DMS53 treated with DMSO at 0.1 percent for 48 hours (cell line): ENCODE measurements around the gene ERC2.
A peak's percentile ranks its signal among the peaks of the same experiment; 100 is the strongest.
"Not testable (repeated sequence)": the region's sequence is repeated elsewhere in the genome, so short reads cannot be mapped to it uniquely, and the experiment has no call there.

Experiments used
- DNase-seq: peaks from one replicate; lab custom pipeline; 2025; ENCODE audit not compliant: unreplicated experiment; lab: John Stamatoyannopoulos, UW

ERC2 gene

DNA sequence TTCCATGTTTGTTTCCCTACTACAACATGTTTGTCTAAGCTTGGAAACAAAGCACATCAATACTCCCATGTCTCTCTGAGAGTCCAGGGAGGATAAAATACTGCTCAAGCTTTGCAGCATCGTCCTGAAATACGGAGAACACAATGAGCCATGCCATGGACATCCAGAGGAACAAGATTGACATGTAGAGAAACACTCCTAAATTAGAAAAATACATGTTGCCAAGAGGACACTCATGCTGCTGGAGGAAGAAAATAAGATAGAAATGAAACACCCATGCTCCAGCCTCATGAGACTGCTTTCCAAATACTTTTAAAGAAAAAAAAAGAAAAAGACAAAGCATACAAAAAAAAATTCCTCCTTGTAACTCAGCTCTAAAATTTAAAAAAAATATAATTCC lies 387.0 kb downstream of the ERC2 start:
- DNase-seq, result no peak

- DNase-seq, result no peak
Measured at GRCh38 chr3:56076746-56077145, 391.5 kb downstream of the ERC2 start.

DNA sequence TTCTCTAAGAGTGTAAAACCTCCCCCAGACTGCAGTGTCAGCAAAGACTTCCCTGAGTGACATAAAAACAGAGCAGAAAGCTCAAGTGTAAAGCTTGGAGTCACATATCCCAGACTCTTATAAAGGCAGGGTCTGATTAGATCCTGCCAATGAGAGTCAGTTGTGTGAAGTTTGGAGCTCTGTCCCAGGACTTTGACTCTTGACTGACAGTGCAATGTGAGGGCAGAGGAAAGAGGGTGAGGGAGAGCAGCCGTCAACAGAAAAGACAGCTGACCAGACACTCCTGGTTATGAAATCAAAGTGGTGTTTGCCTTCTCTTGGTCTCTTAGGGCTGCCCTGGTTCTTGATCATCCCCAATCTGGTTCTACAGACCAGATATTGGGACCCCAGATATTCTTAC lies 393.2 kb downstream of the ERC2 start:
- no peak for DNase-seq

- no peak for DNase-seq
Measured at GRCh38 chr3:56069766-56070165, 398.5 kb downstream of the ERC2 start.

DNA sequence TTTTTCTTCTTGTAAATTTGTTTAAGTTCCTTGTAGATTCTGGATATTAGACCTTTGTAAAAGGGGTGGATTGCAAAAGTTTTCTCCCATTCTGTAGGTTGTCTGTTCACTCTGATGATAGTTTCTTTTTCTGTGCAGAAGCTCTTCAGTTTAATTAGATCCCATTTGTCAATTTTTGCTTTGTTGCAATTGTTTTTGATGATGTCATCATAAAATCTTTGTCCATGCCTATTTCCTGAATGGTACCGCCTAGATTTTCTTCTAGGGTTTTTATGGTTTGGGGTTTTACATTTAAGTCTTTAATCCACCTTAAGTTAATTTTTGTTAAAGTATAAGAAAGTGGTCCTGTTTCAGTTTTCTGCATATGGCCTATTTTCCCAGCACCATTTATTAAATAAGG lies 401.9 kb downstream of the ERC2 start:
- DNase-seq, result not testable (repeated sequence)

- DNase-seq, result no peak
Measured at GRCh38 chr3:56064684-56065083, 403.6 kb downstream of the ERC2 start.

DNA sequence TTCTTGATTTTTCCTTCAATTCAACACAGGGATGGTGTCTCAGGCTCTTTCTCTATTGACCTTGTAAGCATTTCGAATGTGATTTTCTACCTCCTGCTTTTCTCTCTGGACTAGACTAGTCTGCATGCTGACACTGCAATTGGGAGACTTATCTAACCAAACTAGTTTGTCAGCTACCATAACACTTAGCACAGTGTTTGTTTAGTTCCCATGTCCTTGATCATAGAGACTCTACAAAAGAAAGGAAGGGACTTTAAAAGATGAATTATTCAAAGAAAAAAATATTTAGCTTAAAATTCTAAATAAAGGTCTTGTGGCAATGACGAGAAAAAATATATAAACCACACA lies 407.0 kb downstream of the ERC2 start:
- peak; percentile 10 for DNase-seq

- DNase-seq, result no peak
Measured at GRCh38 chr3:56060521-56061278, 407.6 kb downstream of the ERC2 start.

GRCh38 chr3:56059731-56060130 lies 408.5 kb downstream of the ERC2 start:
- no peak for DNase-seq

DNA sequence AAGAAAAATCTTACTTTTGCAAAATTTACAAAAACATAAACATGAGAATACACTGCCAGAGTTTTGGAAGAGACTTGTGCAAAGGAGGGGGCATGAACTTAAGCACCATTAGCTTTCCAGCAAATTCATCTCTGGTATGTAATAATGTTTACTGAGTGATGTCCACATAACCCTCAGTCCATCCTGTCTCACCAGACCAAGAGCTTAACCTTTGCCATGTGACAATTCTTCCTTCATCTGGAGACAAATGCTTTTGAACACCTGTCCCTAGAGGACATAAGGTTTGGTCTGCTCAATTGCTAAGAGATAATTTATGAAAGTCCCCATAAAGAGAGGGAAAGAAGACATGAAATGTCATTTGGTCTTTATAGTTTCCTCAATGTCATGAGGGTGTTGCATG lies 412.3 kb downstream of the ERC2 start:
- no peak for DNase-seq

GRCh38 chr3:56055546-56055945 lies 412.7 kb downstream of the ERC2 start:
- DNase-seq, result no peak

- no peak for DNase-seq
Measured at GRCh38 chr3:56054844-56055243, 413.4 kb downstream of the ERC2 start.

DNA sequence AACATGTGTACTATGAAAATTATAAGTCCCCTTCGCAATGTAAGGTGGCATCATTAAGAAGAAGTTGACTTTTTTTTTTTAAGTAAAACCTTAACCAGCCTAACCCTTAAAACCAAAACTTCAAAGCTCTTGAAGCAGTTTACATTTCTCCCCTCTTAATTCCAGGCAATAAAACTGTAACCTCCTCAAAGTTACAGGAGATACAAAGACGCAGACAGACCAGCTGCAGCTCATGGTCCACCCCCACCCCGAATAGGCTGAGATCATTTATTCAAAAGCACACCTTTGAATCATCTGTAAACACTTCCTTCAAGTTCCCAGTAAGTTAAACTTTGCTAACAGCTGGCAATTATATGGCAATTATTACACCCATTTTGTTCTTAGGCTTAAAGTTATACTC lies 414.5 kb downstream of the ERC2 start:
- no peak for DNase-seq

DNA sequence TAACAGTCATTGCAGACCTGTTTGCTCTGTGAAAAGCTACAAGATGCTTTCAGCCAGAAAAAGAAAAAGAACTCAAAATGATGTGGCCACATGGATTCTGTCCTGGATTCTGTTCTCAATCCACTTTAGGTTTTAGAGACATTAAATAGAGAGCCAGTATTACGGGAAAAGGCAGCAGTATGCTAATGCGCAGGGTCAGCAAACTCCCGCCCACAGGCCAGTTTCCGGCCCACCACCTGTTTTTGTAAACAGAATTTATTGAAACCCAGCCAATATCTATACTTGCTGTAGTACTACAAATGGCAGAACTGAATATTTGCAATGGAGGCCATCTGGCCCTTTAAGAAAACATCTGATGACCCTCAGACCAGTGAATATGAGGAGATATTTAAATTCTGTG lies 416.1 kb downstream of the ERC2 start:
- DNase-seq, result no peak

- no peak for DNase-seq
Measured at GRCh38 chr3:56051052-56051451, 417.2 kb downstream of the ERC2 start.

DNA sequence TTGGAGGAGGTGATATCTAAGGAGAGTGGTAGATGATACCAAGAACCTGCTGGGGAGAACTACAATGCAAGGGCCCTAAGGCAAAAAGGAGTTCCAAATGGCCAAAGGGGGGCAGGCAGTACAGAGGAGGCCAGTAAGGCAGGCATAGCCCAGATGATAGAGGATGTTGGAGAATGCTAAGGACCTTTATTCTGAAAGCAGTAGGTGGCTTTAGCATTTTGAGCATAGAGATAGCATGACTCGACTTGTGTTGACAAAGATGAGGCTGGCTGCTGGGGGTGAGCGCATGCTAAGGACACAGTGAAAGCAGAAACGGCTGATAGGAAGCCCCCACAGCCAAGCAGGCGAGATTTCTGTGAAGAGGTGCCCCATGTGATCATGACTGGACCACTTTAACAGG lies 419.3 kb downstream of the ERC2 start:
- DNase-seq, result no peak

GRCh38 chr3:56048331-56048730 lies 419.9 kb downstream of the ERC2 start:
- DNase-seq, result no peak

DNA sequence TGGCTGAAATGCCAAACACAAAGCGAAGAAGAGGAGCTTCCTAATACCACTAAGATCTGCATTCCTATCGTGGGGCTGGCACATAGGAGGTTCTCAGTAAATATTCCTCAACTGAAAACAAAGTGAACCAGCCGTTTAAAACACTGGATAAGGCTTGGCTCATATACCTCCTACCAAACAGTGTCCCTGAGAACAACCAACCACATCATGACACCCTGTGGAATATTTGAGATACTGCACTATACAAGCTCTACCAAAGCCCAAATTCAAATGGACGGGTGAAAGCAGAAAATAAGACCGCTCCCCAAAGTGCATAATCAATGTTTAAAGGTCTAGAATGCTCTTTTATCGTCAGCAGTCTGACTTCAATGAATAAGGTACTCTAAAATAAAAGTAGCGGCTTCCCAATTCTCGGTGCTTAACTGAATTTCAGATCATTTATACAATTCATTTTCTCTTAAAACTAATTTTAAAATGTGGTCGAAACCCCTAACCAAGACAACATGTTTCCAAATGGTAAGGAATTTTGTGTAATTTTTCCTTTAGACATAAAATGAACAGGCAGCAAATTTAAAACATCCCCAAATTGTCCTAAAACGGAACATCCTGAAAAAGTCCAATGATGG lies 425.8 kb downstream of the ERC2 start:
- DNase-seq, result no peak

DNA sequence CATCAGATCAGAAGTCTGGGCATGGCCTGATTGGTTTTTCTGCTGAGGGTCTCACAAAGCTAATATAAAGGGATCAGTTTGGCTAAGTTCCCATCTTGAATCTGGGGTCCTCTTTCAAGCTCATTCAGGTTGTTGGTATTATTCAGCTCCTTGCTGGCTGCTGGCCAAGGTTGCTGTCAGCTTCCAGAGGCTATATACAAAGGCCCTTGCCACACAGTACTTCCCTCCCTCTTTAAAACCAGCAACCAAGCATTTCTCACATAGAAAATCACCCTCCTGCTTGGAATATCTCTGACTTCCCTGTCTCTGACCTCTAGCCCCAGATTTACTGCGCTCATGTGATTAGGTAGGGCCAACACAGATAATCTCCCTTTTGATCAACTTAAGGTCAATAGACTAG lies 442.9 kb downstream of the ERC2 start:
- DNase-seq, result no peak

- DNase-seq, result no peak
Measured at GRCh38 chr3:56023546-56023945, 444.7 kb downstream of the ERC2 start.

- DNase-seq, result no peak
Measured at GRCh38 chr3:56022619-56023018, 445.6 kb downstream of the ERC2 start.

- no peak for DNase-seq
Measured at GRCh38 chr3:56019490-56020146, 448.6 kb downstream of the ERC2 start.
